Smooth muscle cell (in vitro differentiated cells): Measurements from ENCODE around the gene LSR. TPM values are rescaled to one million over a fixed set of nuclear protein-coding genes. Genes with fewer than 3 reads are reported as not detected.

Experiments used
- DNase-seq: peaks from one replicate; lab custom pipeline; 2025; ENCODE audit not compliant: unreplicated experiment; lab: John Stamatoyannopoulos, UW
- H2AFZ ChIP-seq: fragments of 200-600 bp; sonication (generic); 2 replicates; pipeline ENCODE4 v1.6.0; 2016; ENCODE audit warnings: antibody characterized with exemption, low read depth, mild to moderate bottlenecking
- H3F3A ChIP-seq: fragments of 200-600 bp; sonication (generic); 2 replicates; pipeline ENCODE4 v1.6.0; 2017; ENCODE audit warnings: antibody characterized with exemption, low read depth
- H3K27ac ChIP-seq: fragments of 200-600 bp; sonication (generic); 2 replicates; pipeline ENCODE4 v1.5.1; 2016; ENCODE audit warnings: low read depth, mild to moderate bottlenecking
- H3K27me3 ChIP-seq: fragments of 200-600 bp; sonication (generic); 2 replicates; pipeline ENCODE4 v1.6.1; 2016; ENCODE audit warnings: low read depth, mild to moderate bottlenecking
- H3K36me3 ChIP-seq: fragments of 200-600 bp; sonication (generic); 2 replicates; pipeline ENCODE4 v1.5.1; 2016; ENCODE audit warnings: low read depth
- H3K4me1 ChIP-seq: fragments of 200-600 bp; sonication (generic); 2 replicates; pipeline ENCODE4 v1.5.1; 2016; ENCODE audit warnings: low read depth
- H3K4me2 ChIP-seq: fragments of 200-600 bp; sonication (generic); 2 replicates; pipeline ENCODE4 v1.6.0; 2016; ENCODE audit warnings: mild to moderate bottlenecking
- H3K4me3 ChIP-seq: fragments of 200-600 bp; sonication (generic); 2 replicates; pipeline ENCODE4 v1.5.1; 2016; ENCODE audit warnings: mild to moderate bottlenecking
- H3K79me2 ChIP-seq: fragments of 200-600 bp; sonication (generic); 2 replicates; pipeline ENCODE4 v1.6.0; 2016; ENCODE audit warnings: low read depth, mild to moderate bottlenecking
- H3K9ac ChIP-seq: fragments of 200-600 bp; sonication (generic); 2 replicates; pipeline ENCODE4 v1.6.0; 2016; ENCODE audit warnings: low read depth
- H3K9me3 ChIP-seq: fragments of 200-600 bp; sonication (generic); replicated peaks from 2 replicates; pipeline ENCODE4 v1.5.1; 2016; ENCODE audit warnings: low read depth
- H4K20me1 ChIP-seq: fragments of 200-600 bp; sonication (generic); 2 replicates; pipeline ENCODE4 v1.6.0; 2016; ENCODE audit warnings: low read depth
- WGBS: methylation state at CpG from one replicate; pipeline ENCODE4 v1.1.7; 2016; ENCODE audit warnings: low lambda C conversion rate; 5-methylcytosine and 5-hydroxymethylcytosine counted together
- polyA plus RNA-seq: library from polyadenylated mRNA; unstranded; fragments of >200 nt; fragmentation: Nextera tagmentation; extraction: Ambion mirVana; gene quantifications from 2 replicates; pipeline ENCODE4 v1.2.1, GENCODE V29; 2016
- total RNA-seq: library from RNA; depleted of rRNA; stranded (reverse); fragments of >200 nt; gene quantifications from 2 replicates; pipeline ENCODE4 v1.2.3, GENCODE V29; 2014
- TF ChIP-seq, protein P1 (sequence below): fragments of 200-600 bp; sonication (generic); IDR thresholded peaks from 2 replicates; pipeline ENCODE4 v1.5.1; 2017; ENCODE audit warnings: borderline replicate concordance, mild to moderate bottlenecking, antibody characterized with exemption; ENCODE audit not compliant: insufficient read depth, poor library complexity, severe bottlenecking

Gene LSR
- total and polyA plus RNA-seq, 2 experiments from 2014 or later: 14.0 to 14.2 TPM

DNA sequence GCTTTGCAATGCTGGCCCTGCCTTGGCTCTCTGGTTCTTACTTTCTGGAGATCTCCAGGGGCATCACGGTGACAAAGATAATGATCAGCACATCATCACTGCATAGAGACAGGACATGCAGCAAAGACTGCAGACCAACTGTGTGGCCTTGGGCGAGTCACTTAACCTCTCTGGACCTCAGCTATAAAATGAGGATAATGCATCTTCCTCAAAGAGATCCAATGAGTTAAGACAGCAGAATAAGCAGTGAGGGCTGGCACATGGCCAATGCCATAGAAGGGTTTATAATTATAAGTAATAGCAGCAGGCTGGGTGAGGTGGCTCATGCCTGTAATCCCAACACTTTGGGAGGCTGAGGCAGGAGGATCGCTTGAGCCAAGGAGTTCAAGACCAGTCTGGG is 45.5 kb downstream of the LSR start:
- Histone ChIP-seq H3K4me3 (no peak overlapping the region), H3K9me3 (no peaks in the 10 kb centered on the region), H3K27ac (no peak overlapping the region), H3K4me2 (no peak overlapping the region), H3F3A (no peaks in the 10 kb centered on the region), H3K9ac (no peak overlapping the region), H3K79me2 (no peaks in the 10 kb centered on the region), H3K27me3 (no peaks in the 10 kb centered on the region), H2AFZ (no peak overlapping the region), H3K4me1 (no peaks in the 10 kb centered on the region), H3K36me3 (no peaks in the 10 kb centered on the region), H4K20me1 (no peaks in the 10 kb centered on the region)
- no peak for DNase-seq
- WGBS: 78% methylated on average over 3 of the region's 3 CpGs
- TF ChIP-seq, protein P1, sequence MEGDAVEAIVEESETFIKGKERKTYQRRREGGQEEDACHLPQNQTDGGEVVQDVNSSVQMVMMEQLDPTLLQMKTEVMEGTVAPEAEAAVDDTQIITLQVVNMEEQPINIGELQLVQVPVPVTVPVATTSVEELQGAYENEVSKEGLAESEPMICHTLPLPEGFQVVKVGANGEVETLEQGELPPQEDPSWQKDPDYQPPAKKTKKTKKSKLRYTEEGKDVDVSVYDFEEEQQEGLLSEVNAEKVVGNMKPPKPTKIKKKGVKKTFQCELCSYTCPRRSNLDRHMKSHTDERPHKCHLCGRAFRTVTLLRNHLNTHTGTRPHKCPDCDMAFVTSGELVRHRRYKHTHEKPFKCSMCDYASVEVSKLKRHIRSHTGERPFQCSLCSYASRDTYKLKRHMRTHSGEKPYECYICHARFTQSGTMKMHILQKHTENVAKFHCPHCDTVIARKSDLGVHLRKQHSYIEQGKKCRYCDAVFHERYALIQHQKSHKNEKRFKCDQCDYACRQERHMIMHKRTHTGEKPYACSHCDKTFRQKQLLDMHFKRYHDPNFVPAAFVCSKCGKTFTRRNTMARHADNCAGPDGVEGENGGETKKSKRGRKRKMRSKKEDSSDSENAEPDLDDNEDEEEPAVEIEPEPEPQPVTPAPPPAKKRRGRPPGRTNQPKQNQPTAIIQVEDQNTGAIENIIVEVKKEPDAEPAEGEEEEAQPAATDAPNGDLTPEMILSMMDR: no peak

DNA sequence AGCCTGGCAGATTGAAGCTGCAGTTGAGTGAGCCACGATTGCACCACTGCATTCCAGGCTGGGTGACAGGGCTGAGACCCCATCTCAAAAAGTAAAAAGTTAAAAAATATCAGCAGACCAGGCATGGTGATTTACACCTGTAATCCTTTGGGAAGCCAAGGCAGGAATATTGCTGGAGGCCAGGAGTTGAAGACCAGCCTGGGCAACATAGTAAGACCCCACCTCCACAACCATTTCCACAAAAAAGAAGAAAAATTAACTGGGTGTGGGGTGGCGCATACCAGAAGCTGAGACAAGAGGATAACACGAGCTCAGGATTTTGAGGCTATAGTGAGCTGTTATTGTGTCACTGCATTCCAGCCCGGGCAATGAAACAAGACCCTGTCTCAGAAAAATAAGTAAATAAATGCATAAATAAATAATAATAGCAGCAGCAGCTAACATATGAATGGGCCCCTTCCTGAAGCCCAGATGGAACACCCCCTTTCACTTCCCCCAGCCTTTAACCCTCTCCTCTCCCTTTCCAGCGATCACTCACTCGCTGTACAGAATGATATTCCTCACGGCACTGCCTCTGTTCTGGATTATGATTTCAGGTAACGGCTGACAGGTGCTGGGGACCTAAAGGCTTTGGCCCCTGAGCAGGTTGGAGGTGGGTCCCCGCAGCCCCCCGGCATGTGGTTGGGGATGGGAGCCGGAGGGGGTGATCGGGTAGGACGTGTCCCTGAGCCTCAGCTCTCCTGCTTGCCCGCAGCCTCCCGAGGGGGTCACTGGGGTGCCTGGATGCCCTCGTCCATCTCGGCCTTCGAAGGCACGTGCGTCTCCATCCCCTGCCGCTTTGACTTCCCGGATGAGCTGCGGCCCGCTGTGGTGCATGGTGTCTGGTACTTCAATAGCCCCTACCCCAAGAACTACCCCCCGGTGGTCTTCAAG is 46.3 kb downstream of the LSR start:
- Histone ChIP-seq H3K36me3 (no peaks in the 10 kb centered on the region), H3K4me1 (no peaks in the 10 kb centered on the region), H3K9ac (no peak overlapping the region), H3K4me2 (no peak overlapping the region), H3K4me3 (no peak overlapping the region), H4K20me1 (no peaks in the 10 kb centered on the region), H3K27me3 (no peaks in the 10 kb centered on the region), H3K79me2 (no peaks in the 10 kb centered on the region), H3K27ac (no peak overlapping the region), H2AFZ (no peak overlapping the region), H3F3A (no peaks in the 10 kb centered on the region), H3K9me3 (no peaks in the 10 kb centered on the region)
- TF ChIP-seq, protein P1: no peak
- 85% methylated on average over 25 of the region's 25 CpGs for WGBS
- DNase-seq: no peak

DNA sequence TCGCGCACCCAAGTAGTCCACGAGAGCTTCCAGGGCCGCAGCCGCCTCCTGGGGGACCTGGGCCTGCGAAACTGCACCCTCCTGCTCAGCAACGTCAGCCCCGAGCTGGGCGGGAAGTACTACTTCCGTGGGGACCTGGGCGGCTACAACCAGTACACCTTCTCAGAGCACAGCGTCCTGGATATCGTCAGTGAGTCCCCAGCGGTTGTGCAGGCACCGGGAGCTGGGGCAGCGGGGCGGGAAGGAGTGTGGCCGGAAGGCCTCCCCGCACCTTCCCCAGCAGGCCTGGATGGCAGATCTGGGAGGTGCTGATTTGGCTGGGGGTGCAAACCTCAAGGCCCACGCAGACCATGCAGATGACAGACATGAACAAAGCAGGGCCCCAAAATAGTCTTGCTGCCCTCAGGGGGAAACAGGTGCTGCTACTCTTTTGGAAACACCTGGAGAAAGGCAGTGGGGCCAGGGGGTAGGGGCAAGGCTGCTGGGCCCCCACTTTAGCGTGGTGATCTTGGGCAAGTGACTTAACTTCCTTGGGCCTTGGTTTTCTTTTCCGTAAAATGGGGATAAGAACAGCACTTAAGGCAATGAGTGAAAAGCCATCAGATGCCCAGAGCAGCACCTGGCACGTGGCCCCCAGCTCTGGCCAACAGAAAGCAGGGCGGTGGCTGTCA is 47.1 kb downstream of the LSR start:
- no peaks in the 10 kb centered on the region for H3K4me1 ChIP-seq
- H3K79me2 ChIP-seq: no peaks in the 10 kb centered on the region
- no peaks in the 10 kb centered on the region for H3K27me3 ChIP-seq
- H3K9ac ChIP-seq: no peak overlapping the region
- no peak overlapping the region for H3K27ac ChIP-seq
- H3K9me3 ChIP-seq: no peaks in the 10 kb centered on the region
- H3K4me2 ChIP-seq: no peak overlapping the region
- no peaks in the 10 kb centered on the region for H4K20me1 ChIP-seq
- WGBS: 71% methylated on average over 24 of the region's 24 CpGs
- TF ChIP-seq, protein P1: no peak
- DNase-seq: no peak
- no peaks in the 10 kb centered on the region for H3K36me3 ChIP-seq
- H2AFZ ChIP-seq: no peak overlapping the region
- no peaks in the 10 kb centered on the region for H3F3A ChIP-seq
- no peak overlapping the region for H3K4me3 ChIP-seq
